A549 treated with CpdA at 1 μM for 4 hours (cell line): ENCODE results near the gene PIR. TPM values are rescaled to one million over a fixed set of nuclear protein-coding genes. Genes with fewer than 3 reads are reported as not detected.

Experiments
- total RNA-seq: library from RNA; stranded (reverse); fragments of 200-300 nt; extraction: Qiagen RNA extraction; gene quantifications from 5 replicates; pipeline ENCODE4 v1.2.3, GENCODE V29; 2022; ENCODE audit warnings: low read depth

The PIR gene
- 49.8 to 58.6 TPM (median 57.7 TPM) in 5 replicates for total RNA-seq

GRCh38 chrX:15493118-15493962 lies at the start of gene PIR:
Gene PIR, minus strand, starts transcription at chrX:15493333. Its CDS starts 2,076 bp downstream, at chrX:15491257.

GRCh38 chrX:15500497-15500966 lies 7.4 kb upstream of the PIR start, which contains the start of gene BMX:
Gene BMX, plus strand, starts transcription at chrX:15500807. Its CDS starts 7,547 bp downstream, at chrX:15508354.

GRCh38 chrX:15384304-15384703 lies 108.8 kb downstream of the PIR start, which contains the start of gene VEGFD:
Gene VEGFD, minus strand, starts transcription at chrX:15384413. Its CDS starts 467 bp downstream, at chrX:15383946.

GRCh38 chrX:15335135-15336022 lies 157.8 kb downstream of the PIR start, which contains the start of gene PIGA:
Gene PIGA, minus strand, starts transcription at chrX:15335523. Its CDS starts 3,593 bp downstream, at chrX:15331930.

Other genes with a start within 250 kb of the PIR start
- 20.0 to 27.1 TPM (median 21.0 TPM) in 5 replicates for gene ASB9, start 223.2 kb downstream of the PIR start, total RNA-seq
- gene ASB11, start 177.7 kb downstream of the PIR start, total RNA-seq, result 0.03 TPM in 1 of 5 replicates, not detected in the others
- 7.6 to 14.6 TPM (median 8.8 TPM) in 5 replicates for gene PIGA, start 157.8 kb downstream of the PIR start, total RNA-seq
- gene VEGFD, start 108.9 kb downstream of the PIR start, total RNA-seq, result 0.27 to 0.84 TPM (median 0.32 TPM) in 5 replicates
- gene BMX, start 7.5 kb upstream of the PIR start, total RNA-seq, result not detected in 5 replicates
- gene ACE2, start 107.6 kb upstream of the PIR start, total RNA-seq, result 0.01 TPM in 1 of 5 replicates, not detected in the others
- 0.70 to 1.5 TPM (median 0.77 TPM) in 5 replicates for gene CLTRN, start 171.5 kb upstream of the PIR start, total RNA-seq
- gene CA5B, start 244.9 kb upstream of the PIR start, total RNA-seq, result 1.9 to 2.9 TPM (median 2.4 TPM) in 5 replicates